CD14-positive monocyte (primary cell): Measurements from ENCODE around the gene BAZ1B. TPM values are rescaled to one million over a fixed set of nuclear protein-coding genes. Genes with fewer than 3 reads are reported as not detected.
A peak's percentile ranks its signal among the peaks of the same experiment; 100 is the strongest.
"Not testable (repeated sequence)": the region's sequence is repeated elsewhere in the genome, so short reads cannot be mapped to it uniquely, and the experiment has no call there.

Experiments used
- DNase-seq, 3 donors: peaks; one replicate each; pipeline ENCODE4 v3.0.0-alpha.2; 2011 to 2022
- H2AFZ ChIP-seq: 2 replicates; pipeline ENCODE4 v1.6.0; 2012; ENCODE audit warnings: mild to moderate bottlenecking, low read depth, low read length, inconsistent platforms; ENCODE audit not compliant: insufficient read depth, poor library complexity, severe bottlenecking
- H3K27ac ChIP-seq, 2 donors: 1 replicate in 1 of 2; 2 replicates in 1 of 2; pipeline ENCODE4 v1.5.1; 2012 to 2013; ENCODE audit warnings: low read length in 2 of 2, control low read depth in 1 of 2, inconsistent platforms in 1 of 2, low read depth in 1 of 2, mild to moderate bottlenecking in 1 of 2
- H3K27me3 ChIP-seq, 2 donors: one replicate each; pipeline versions ENCODE4 v1.6.0 to v1.6.1; 2011 to 2013; ENCODE audit warnings: low read length in 2 of 2; ENCODE audit not compliant: control insufficient read depth in 2 of 2, insufficient read depth in 2 of 2
- H3K36me3 ChIP-seq, 2 donors: replicated peaks in 1 of 2; 1 replicate in 1 of 2; 2 replicates in 1 of 2; pipeline versions ENCODE4 v1.5.1 to v1.6.1; 2012 to 2013; ENCODE audit warnings: low read length in 2 of 2, control low read depth in 1 of 2, inconsistent platforms in 1 of 2, mild to moderate bottlenecking in 1 of 2; ENCODE audit not compliant: insufficient read depth in 2 of 2, control insufficient read depth in 1 of 2
- H3K4me1 ChIP-seq, 2 donors: 1 replicate in 1 of 2; 2 replicates in 1 of 2; pipeline versions ENCODE4 v1.5.1 to v1.6.1; 2012 to 2013; ENCODE audit warnings: low read length in 2 of 2, control low read depth in 1 of 2, inconsistent platforms in 1 of 2, mild to moderate bottlenecking in 1 of 2, moderate library complexity in 1 of 2; ENCODE audit not compliant: insufficient read depth in 2 of 2, control insufficient read depth in 1 of 2
- H3K4me2 ChIP-seq: replicated peaks from 2 replicates; pipeline ENCODE3; 2012; ENCODE audit warnings: low read length, moderate library complexity, mild to moderate bottlenecking; ENCODE audit not compliant: poor library complexity, severe bottlenecking; ENCODE audit errors: extremely low read depth
- H3K4me3 ChIP-seq, 3 experiments: fragments of 200-600 bp in 1 of 3; sonication (generic) in 1 of 3; replicated peaks in 1 of 3; 1 replicate in 2 of 3; 2 replicates in 1 of 3; pipeline ENCODE4 v1.5.1; 2011 to 2013; ENCODE audit warnings: low read length in 3 of 3, mild to moderate bottlenecking in 3 of 3, control low read depth in 2 of 3, low read depth in 2 of 3, inconsistent platforms in 1 of 3, moderate library complexity in 1 of 3
- H3K79me2 ChIP-seq: 2 replicates; pipeline ENCODE4 v1.6.0; 2012; ENCODE audit warnings: mild to moderate bottlenecking, control low read depth, inconsistent platforms, low read length, moderate library complexity; ENCODE audit not compliant: insufficient read depth
- H3K9ac ChIP-seq: 2 replicates; pipeline ENCODE4 v1.6.0; 2017; ENCODE audit warnings: low read length, mild to moderate bottlenecking; ENCODE audit not compliant: insufficient read depth, poor library complexity, severe bottlenecking
- H3K9me3 ChIP-seq, 2 donors: replicated peaks in 1 of 2; 1 replicate in 1 of 2; 2 replicates in 1 of 2; pipeline versions ENCODE4 v1.5.1 to v1.6.1; 2012 to 2013; ENCODE audit warnings: low read length in 2 of 2, control low read depth in 1 of 2; ENCODE audit not compliant: control insufficient read depth in 1 of 2, insufficient read depth in 1 of 2
- H4K20me1 ChIP-seq: 2 replicates; pipeline ENCODE4 v1.6.0; 2012; ENCODE audit warnings: mild to moderate bottlenecking, low read length, control low read depth, moderate library complexity; ENCODE audit not compliant: insufficient read depth
- H3K27ac Mint-ChIP-seq, 7 donors: one replicate each; pipeline ENCODE4 v1.8.0; 2020; ENCODE audit warnings: mild to moderate bottlenecking in 7 of 7, mixed read lengths in 7 of 7, moderate library complexity in 6 of 7, inconsistent platforms in 2 of 7
- H3K27me3 Mint-ChIP-seq, 3 donors: one replicate each; pipeline ENCODE4 v1.8.0; 2021 to 2022; ENCODE audit warnings: low read depth in 3 of 3, mild to moderate bottlenecking in 3 of 3, mixed read lengths in 3 of 3, moderate library complexity in 3 of 3, inconsistent platforms in 1 of 3
- H3K36me3 Mint-ChIP-seq, 2 donors: one replicate each; pipeline ENCODE4 v1.8.0; 2020; ENCODE audit warnings: mixed read lengths in 2 of 2, inconsistent platforms in 1 of 2, mild to moderate bottlenecking in 1 of 2
- H3K4me1 Mint-ChIP-seq: one replicate; pipeline ENCODE4 v1.8.0; 2020; ENCODE audit warnings: mild to moderate bottlenecking, mixed read lengths
- H3K4me3 Mint-ChIP-seq, 2 donors: one replicate each; pipeline ENCODE4 v1.8.0; 2020; ENCODE audit warnings: mild to moderate bottlenecking in 2 of 2, mixed read lengths in 2 of 2, moderate library complexity in 1 of 2
- H3K9me3 Mint-ChIP-seq, 7 donors: one replicate each; pipeline ENCODE4 v1.8.0; 2020 to 2022; ENCODE audit warnings: mixed read lengths in 7 of 7, mild to moderate bottlenecking in 6 of 7, moderate library complexity in 6 of 7, inconsistent platforms in 2 of 7
- CTCF ChIP-seq: fragments of 200-600 bp; IDR thresholded peaks from one replicate; pipeline ENCODE4 v1.8.0; 2022; ENCODE audit warnings: antibody characterized with exemption, mild to moderate bottlenecking
- WGBS: methylation state at CpG from one replicate; pipeline ENCODE4 v1.1.5; 2013; ENCODE audit warnings: missing lambda C conversion rate; ENCODE audit not compliant: insufficient coverage; 5-methylcytosine and 5-hydroxymethylcytosine counted together
- intact Hi-C, 2 donors: fragments of 100-400 bp; cut with micrococcal nuclease; formaldehyde crosslinking; loops; one replicate each; pipeline versions ENCODE4 v1.15.0 to v1.15.1; 2023
- polyA plus RNA-seq, 3 donors: library from polyadenylated mRNA; depleted of rRNA in 1 of 3; unstranded in 2 of 3; stranded (reverse) in 1 of 3; fragments of 300-500 nt in 2 of 3; fragments of >200 nt in 1 of 3; fragmentation: Illumina TruSeq in 2 of 3; gene quantifications; 1 replicate in 2 of 3; 2 replicates in 1 of 3; pipeline ENCODE4 v1.2.3, GENCODE V29; 2012 to 2021

Gene BAZ1B
- polyA plus RNA-seq, 3 donors: 2.5 to 12.1 (median 5.0) TPM

GRCh38 chr7:73537051-73537450 is 15.0 kb upstream of the BAZ1B start:
- peaks cover 25% of the 10 kb centered on the region for H4K20me1 ChIP-seq
- Mint-ChIP-seq H3K27me3 (no peaks in the 10 kb centered on the region), H3K9me3 (no peaks in the 10 kb centered on the region), H3K4me1 (no peaks in the 10 kb centered on the region), H3K36me3 (peaks cover 60 to 71% of the 10 kb centered on the region in 2 donors), H3K27ac (peak overlapping the region in 1 of 7 donors; percentile 62), H3K4me3 (no peak overlapping the region)
- H2AFZ ChIP-seq: no peak overlapping the region
- DNase-seq: no peak
- no peak overlapping the region for H3K27ac ChIP-seq
- WGBS: 98% methylated on average over 10 of the region's 16 CpGs
- no peaks in the 10 kb centered on the region for H3K27me3 ChIP-seq
- peaks cover 3% of the 10 kb centered on the region for H3K79me2 ChIP-seq
- H3K4me3 ChIP-seq: no peak overlapping the region
- H3K9ac ChIP-seq: no peak overlapping the region
- no peaks in the 10 kb centered on the region for H3K4me1 ChIP-seq
- no peaks in the 10 kb centered on the region for H3K9me3 ChIP-seq
- intact Hi-C loops: loop anchor here in 1 of 2 donors (10.0 kb wide), 1 partner anchor 72 kb away; no protein-coding TSS in a partner anchor
- no peak overlapping the region for H3K4me2 ChIP-seq
- no peak for TF ChIP-seq CTCF
- peaks cover 55 to 67% of the 10 kb centered on the region in 2 donors for H3K36me3 ChIP-seq

GRCh38 chr7:73536479-73536878 is 14.4 kb upstream of the BAZ1B start:
- H3K36me3 Mint-ChIP-seq: peaks cover 55 to 72% of the 10 kb centered on the region in 2 donors

GRCh38 chr7:73535918-73536317 is 13.8 kb upstream of the BAZ1B start:
- not testable (repeated sequence) for H3K9me3 Mint-ChIP-seq, H3K79me2 ChIP-seq, H3K4me1 Mint-ChIP-seq, H3K4me3 ChIP-seq, H3K9me3 ChIP-seq, H3K27me3 Mint-ChIP-seq, DNase-seq, H3K4me1 ChIP-seq, H3K4me2 ChIP-seq, H2AFZ ChIP-seq, H3K4me3 Mint-ChIP-seq, H3K9ac ChIP-seq, H3K27ac ChIP-seq, H3K27me3 ChIP-seq
- H3K36me3 ChIP-seq: peaks cover 50 to 57% of the 10 kb centered on the region in 2 donors
- WGBS: no CpG with 5 or more reads among the region's 7 CpGs
- peaks cover 21% of the 10 kb centered on the region for H4K20me1 ChIP-seq
- H3K36me3 Mint-ChIP-seq: peaks cover 52 to 67% of the 10 kb centered on the region in 2 donors
- intact Hi-C loops: loop anchor here in 1 of 2 donors (10.0 kb wide), 1 partner anchor 71 kb away; no protein-coding TSS in a partner anchor
- H3K27ac Mint-ChIP-seq: peak overlapping the region in 1 of 7 donors; percentile 10

More at GRCh38 chr7:73536479-73536878, 14.4 kb upstream of the BAZ1B start:
- no peak overlapping the region for H3K4me3 Mint-ChIP-seq
- Histone ChIP-seq H3K27ac (no peak overlapping the region), H3K79me2 (no peaks in the 10 kb centered on the region), H2AFZ (no peak overlapping the region), H3K4me1 (no peaks in the 10 kb centered on the region), H3K9me3 (no peaks in the 10 kb centered on the region), H4K20me1 (peaks cover 21% of the 10 kb centered on the region), H3K27me3 (no peaks in the 10 kb centered on the region), H3K4me3 (no peak overlapping the region), H3K36me3 (peaks cover 50 to 62% of the 10 kb centered on the region in 2 donors), H3K9ac (no peak overlapping the region), H3K4me2 (no peak overlapping the region)
- no peak for TF ChIP-seq CTCF
- intact Hi-C loops: loop anchor here in 1 of 2 donors (10.0 kb wide), 1 partner anchor 72 kb away; no protein-coding TSS in a partner anchor
- 100% methylated on average over 4 of the region's 5 CpGs for WGBS
- no peak overlapping the region for H3K27ac Mint-ChIP-seq
- H3K4me1 Mint-ChIP-seq: no peaks in the 10 kb centered on the region
- no peak for DNase-seq
- no peaks in the 10 kb centered on the region for H3K9me3 Mint-ChIP-seq
- no peaks in the 10 kb centered on the region for H3K27me3 Mint-ChIP-seq
